GM18951 (cell line): ENCODE results near the gene YWHAH.

Experiments used
- POLR2A ChIP-seq: IDR thresholded peaks from 4 replicates; pipeline ENCODE4 v1.6.1; 2011; ENCODE audit warnings: mild to moderate bottlenecking; ENCODE audit not compliant: insufficient read length, insufficient read depth; ENCODE audit errors: extremely low read depth
- in situ Hi-C: fragments of 300-500 bp; cut with MboI; formaldehyde crosslinking; loops from one replicate; pipeline ENCODE4 v1.12.0; 2022; ENCODE audit warnings: low sequenced_read_pairs, mixed read lengths, inconsistent platforms; ENCODE audit not compliant: unreplicated experiment

The YWHAH gene

GRCh38 chr22:31911565-31912406, 32.5 kb upstream of the YWHAH start:
- no peak for TF ChIP-seq POLR2A
- in situ Hi-C loops = no loop called here

- in situ Hi-C loops = no loop called here
- no peak for TF ChIP-seq POLR2A
Observed at GRCh38 chr22:31912407-31912743, 32.0 kb upstream of the YWHAH start.

DNA sequence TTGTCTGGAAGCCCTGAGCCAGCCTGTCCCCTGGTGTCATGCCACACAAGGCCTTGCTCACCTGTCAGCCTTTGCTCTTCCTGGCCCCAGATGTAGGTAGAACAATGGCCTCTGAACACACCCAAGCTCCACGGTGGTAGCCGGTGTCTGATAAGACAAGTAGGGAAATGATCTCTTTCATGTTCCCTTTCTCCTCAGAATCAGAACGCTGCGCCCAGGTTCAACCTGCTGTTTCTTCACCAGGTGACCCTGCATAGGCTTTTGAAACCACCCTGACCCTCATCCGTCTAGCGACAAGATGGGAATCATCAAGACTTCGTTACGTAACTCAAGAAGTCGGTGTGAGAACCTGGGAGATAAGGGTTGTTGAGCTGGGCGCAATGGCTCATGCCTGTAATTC, 28.7 kb upstream of the YWHAH start:
- no peak for TF ChIP-seq POLR2A
- in situ Hi-C loops = no loop called here

- in situ Hi-C loops = no loop called here
- TF ChIP-seq POLR2A = no peak
Observed at GRCh38 chr22:31917227-31917921, 27.0 kb upstream of the YWHAH start.

- no peak for TF ChIP-seq POLR2A
- in situ Hi-C loops = no loop called here
Observed at GRCh38 chr22:31919730-31920129, 24.6 kb upstream of the YWHAH start.

GRCh38 chr22:31920306-31920705, 24.0 kb upstream of the YWHAH start:
- in situ Hi-C loops = no loop called here
- no peak for TF ChIP-seq POLR2A

DNA sequence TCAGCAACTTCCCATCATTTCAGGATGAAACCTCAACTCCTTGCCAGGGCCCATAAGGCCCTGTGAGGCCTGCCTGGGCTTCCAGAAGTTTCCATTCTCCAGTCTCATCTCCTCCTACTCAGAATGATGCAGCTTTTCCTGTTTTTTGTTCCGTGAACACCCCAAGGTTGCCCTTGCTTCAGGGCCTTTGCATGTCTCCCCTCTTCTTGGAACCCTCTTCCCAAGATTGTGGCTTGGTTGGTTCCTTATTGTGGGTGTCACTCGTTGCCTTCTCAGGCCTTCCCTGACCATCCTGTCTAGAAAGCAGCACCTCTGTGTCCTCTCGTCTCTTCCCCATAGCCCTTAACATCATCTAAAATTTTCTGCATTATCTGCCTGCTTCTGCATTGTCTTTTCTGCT, 23.2 kb upstream of the YWHAH start:
- no peak for TF ChIP-seq POLR2A
- in situ Hi-C loops = no loop called here

DNA sequence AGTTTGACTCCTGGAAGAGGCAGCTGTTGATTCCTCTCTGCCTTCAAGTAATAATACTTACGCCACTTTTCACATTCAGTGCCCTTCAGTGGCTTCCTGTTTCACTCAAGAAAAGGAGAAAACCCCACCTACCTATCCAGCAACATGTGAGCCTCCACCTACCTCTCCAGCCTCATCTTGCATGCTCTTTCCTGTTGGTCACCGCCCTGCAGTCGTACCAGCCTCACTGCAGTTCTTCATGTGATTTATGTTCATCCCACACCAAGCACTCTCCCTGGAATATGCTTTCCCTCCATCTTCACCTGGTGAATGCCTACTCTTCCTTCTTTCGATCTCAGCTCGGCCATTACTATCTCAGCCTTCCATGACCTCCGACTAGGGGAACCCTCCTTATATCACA, 21.8 kb upstream of the YWHAH start:
- no peak for TF ChIP-seq POLR2A
- in situ Hi-C loops = no loop called here

DNA sequence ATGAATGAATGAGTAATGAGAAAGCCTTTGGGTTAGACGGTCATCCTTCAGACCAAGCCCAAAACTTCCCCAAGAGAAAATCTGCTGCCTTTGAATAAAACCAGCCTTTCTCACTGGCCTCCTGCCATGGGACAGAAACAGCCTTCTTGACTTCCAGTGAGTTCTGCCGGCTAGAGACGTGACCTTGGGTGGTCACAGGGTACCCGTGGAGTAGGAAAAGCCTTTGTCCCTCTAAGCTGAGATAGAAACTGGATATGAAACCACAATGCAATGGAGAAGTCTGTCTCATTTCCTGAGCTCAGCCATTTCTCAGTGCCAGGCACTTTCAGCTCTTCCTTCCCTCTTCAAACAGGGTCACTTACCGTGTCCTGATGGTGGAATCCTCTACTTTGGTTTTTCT, 21.2 kb upstream of the YWHAH start:
- in situ Hi-C loops = no loop called here
- no peak for TF ChIP-seq POLR2A

DNA sequence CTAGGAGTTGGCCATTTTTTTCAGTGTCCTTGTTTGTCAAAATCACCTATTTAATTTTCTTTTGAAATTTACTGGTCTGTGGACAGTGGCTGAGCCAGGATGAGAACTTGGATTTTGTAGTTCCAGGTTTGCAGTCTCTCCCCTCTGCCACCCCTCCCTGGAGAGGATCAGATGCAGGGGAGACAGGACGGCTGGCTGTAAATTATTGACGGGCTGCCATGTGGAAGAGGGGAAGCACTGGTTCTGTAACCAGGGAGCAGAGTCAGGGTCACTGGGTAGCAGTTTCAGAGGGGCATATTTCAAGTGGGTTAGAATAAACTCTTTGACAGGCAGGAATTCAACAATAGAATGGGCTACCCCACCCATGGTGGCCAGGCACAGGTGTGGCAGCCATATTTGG, 20.6 kb upstream of the YWHAH start:
- no peak for TF ChIP-seq POLR2A
- in situ Hi-C loops = no loop called here

DNA sequence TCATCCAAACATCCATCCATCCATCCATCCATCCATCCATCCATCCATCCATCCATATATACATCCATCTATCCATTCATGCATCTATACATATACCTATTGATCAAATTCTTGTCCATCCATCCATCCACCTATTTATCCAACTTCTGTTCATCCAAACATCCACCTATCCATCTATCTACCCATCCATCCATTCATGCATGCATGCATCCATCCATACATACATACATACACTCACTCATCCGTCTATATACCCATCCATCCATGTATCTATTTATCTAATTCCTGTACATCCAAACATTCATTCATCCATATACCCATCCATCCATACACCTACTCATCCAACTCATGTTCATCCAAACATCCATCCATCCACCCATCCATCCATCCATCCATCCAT, 19.3 kb upstream of the YWHAH start:
- in situ Hi-C loops = no loop called here
- TF ChIP-seq POLR2A = no peak

DNA sequence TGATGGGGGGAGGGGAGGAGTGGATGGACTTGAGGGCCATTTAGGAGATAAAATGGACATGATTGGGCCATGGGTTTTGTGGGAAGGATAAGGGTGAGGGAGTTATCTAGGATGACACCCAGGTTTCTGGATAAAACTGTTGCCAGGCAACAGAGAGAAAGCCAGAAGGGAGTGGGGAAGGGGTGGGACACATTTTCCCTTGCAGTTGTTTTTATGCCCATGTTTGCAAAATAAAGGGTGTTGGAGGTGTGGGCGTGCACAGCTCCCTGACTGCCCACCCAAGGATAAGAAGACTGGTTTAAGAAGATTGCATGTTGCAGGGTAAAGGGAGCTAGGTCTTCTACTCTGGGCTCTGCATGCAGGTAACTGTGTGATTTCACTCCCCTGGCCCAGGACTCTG, 18.3 kb upstream of the YWHAH start:
- in situ Hi-C loops = no loop called here
- no peak for TF ChIP-seq POLR2A

DNA sequence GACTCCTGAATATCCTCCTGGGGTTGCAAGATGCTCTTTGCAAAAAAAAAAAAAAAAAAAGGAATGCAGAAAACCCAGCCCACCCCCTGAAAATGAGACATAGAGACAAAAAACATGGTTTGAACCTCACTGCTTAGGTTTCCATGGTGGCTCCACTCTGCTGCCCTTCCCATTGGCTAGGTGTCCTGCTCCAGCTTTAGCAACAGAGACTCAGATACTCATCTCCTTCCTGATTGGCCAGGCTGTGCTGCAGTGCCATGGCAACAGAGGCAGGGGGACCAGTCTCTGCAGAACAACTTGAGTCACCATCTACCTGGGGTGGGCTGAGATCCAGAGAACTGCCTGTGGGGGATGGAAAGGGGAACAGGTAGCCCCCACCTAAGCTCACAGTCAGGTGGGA, 17.4 kb upstream of the YWHAH start:
- in situ Hi-C loops = no loop called here
- TF ChIP-seq POLR2A = no peak

DNA sequence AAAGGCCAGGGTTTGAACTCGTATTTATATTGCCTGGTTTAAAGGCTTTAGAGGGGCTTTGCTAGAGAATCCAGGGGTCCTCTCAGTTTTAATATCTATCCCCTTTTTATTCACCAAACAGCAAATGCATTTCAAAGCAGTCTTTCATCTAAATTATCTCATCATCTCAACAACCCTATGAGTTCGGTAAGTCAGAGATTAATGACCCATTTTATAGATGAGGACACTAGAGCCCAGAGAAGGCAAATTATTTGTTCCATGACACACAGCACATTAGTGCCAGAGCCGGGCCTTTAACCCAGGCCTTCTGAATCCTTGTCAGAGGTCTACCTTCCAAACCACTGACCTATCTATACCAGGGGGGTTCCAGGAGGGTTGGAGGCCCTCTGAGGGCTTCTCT, 16.8 kb upstream of the YWHAH start:
- no peak for TF ChIP-seq POLR2A
- in situ Hi-C loops = no loop called here
